GM23338 (cell line): ENCODE results near the gene AKAP4. TPM values are rescaled to one million over a fixed set of nuclear protein-coding genes. Genes with fewer than 3 reads are reported as not detected.

Source experiments
- ATAC-seq: fragments of 200-7000 bp; cut with Tn5 transposase; 3 replicates; pipeline ENCODE4 v1.9.1; 2020
- DNase-seq: peaks from one replicate; pipeline ENCODE4 v3.0.0-alpha.2; 2015; ENCODE audit warnings: low spot score
- H2AFZ ChIP-seq: fragments of 200-600 bp; sonication (generic); 2 replicates; pipeline ENCODE4 v1.8.0; 2016; ENCODE audit warnings: antibody characterized with exemption, mild to moderate bottlenecking, moderate library complexity
- H3F3A ChIP-seq: fragments of 200-600 bp; sonication (generic); replicated peaks from 2 replicates; pipeline ENCODE4 v1.8.0; 2017; ENCODE audit warnings: antibody characterized with exemption, mixed run types, low read depth
- H3K27ac ChIP-seq: fragments of 200-600 bp; sonication (generic); 2 replicates; pipeline ENCODE4 v1.6.1; 2016; ENCODE audit warnings: low read depth
- H3K27me3 ChIP-seq: fragments of 200-600 bp; sonication (generic); 2 replicates; pipeline ENCODE4 v1.8.0; 2016; ENCODE audit warnings: mild to moderate bottlenecking, mixed run types, moderate library complexity; ENCODE audit not compliant: insufficient read depth
- H3K36me3 ChIP-seq: fragments of 200-600 bp; sonication (generic); 2 replicates; pipeline ENCODE4 v1.8.0; 2016; ENCODE audit warnings: mild to moderate bottlenecking; ENCODE audit not compliant: insufficient read depth
- H3K4me1 ChIP-seq: fragments of 200-600 bp; sonication (generic); 2 replicates; pipeline ENCODE4 v1.8.0; 2016; ENCODE audit warnings: mild to moderate bottlenecking, moderate library complexity; ENCODE audit not compliant: insufficient read depth
- H3K4me2 ChIP-seq: fragments of 200-600 bp; sonication (generic); 2 replicates; pipeline ENCODE4 v1.7.1; 2017; ENCODE audit warnings: mixed run types
- H3K4me3 ChIP-seq: fragments of 200-600 bp; sonication (generic); 2 replicates; pipeline ENCODE4 v1.6.1; 2016; ENCODE audit warnings: mixed run types
- H3K79me2 ChIP-seq: fragments of 200-600 bp; sonication (generic); replicated peaks from 2 replicates; pipeline ENCODE4 v1.8.0; 2017; ENCODE audit warnings: mild to moderate bottlenecking; ENCODE audit not compliant: insufficient read depth
- H3K9me2 ChIP-seq: fragments of 200-600 bp; sonication (generic); 2 replicates; pipeline ENCODE4 v1.8.0; 2017; ENCODE audit not compliant: insufficient read depth
- H4K20me1 ChIP-seq: fragments of 200-600 bp; sonication (generic); replicated peaks from 2 replicates; pipeline ENCODE4 v1.8.0; 2017; ENCODE audit warnings: mild to moderate bottlenecking; ENCODE audit not compliant: insufficient read depth
- H3K27ac Mint-ChIP-seq: 2 replicates; pipeline ENCODE4 v1.8.0; 2020; ENCODE audit warnings: inconsistent platforms, mild to moderate bottlenecking, moderate library complexity, mixed read lengths
- H3K27me3 Mint-ChIP-seq: 3 replicates; pipeline ENCODE4 v1.8.0; 2022; ENCODE audit warnings: low read depth, mild to moderate bottlenecking, moderate library complexity, mixed read lengths, inconsistent platforms; ENCODE audit not compliant: insufficient read depth, poor library complexity
- H3K36me3 Mint-ChIP-seq: 3 replicates; pipeline ENCODE4 v1.8.0; 2021; ENCODE audit warnings: low read depth, mild to moderate bottlenecking, inconsistent platforms, moderate library complexity, mixed read lengths
- H3K4me1 Mint-ChIP-seq: 3 replicates; pipeline ENCODE4 v1.8.0; 2020; ENCODE audit warnings: mild to moderate bottlenecking, inconsistent platforms, mixed read lengths
- H3K4me3 Mint-ChIP-seq: 3 replicates; pipeline ENCODE4 v1.8.0; 2021; ENCODE audit warnings: moderate library complexity, mild to moderate bottlenecking, inconsistent platforms, mixed read lengths
- H3K9me3 Mint-ChIP-seq: 3 replicates; pipeline ENCODE4 v1.8.0; 2020; ENCODE audit warnings: moderate library complexity, mild to moderate bottlenecking, inconsistent platforms, mixed read lengths
- CREB1 ChIP-seq: fragments of 250-450 bp; sonication (Bioruptor Pico); IDR thresholded peaks from 2 replicates; pipeline ENCODE4 v1.5.0; 2020; ENCODE audit warnings: low read depth, mild to moderate bottlenecking, moderate library complexity
- EZH2 ChIP-seq: fragments of 200-600 bp; sonication (generic); IDR thresholded peaks from one replicate; pipeline ENCODE4 v1.8.0; 2017; ENCODE audit warnings: antibody characterized with exemption, mild to moderate bottlenecking, low read depth; ENCODE audit not compliant: unreplicated experiment
- JUNB ChIP-seq: IDR thresholded peaks from one replicate; pipeline ENCODE4 v1.6.1; 2016; ENCODE audit warnings: antibody characterized with exemption; ENCODE audit not compliant: unreplicated experiment
- NANOG ChIP-seq: IDR thresholded peaks from 2 replicates; pipeline ENCODE4 v1.6.1; 2016; ENCODE audit warnings: antibody characterized with exemption, borderline replicate concordance
- POLR2AphosphoS5 ChIP-seq: IDR thresholded peaks from 2 replicates; pipeline ENCODE4 v1.6.1; 2016; ENCODE audit warnings: antibody characterized with exemption, low read depth
- STAT1 ChIP-seq: IDR thresholded peaks from one replicate; pipeline ENCODE4 v1.6.1; 2016; ENCODE audit warnings: antibody characterized with exemption; ENCODE audit not compliant: unreplicated experiment
- polyA plus RNA-seq: library from polyadenylated mRNA; unstranded; fragments of >200 nt; fragmentation: Nextera tagmentation; extraction: Ambion mirVana; gene quantifications from 2 replicates; pipeline ENCODE4 v1.2.1, GENCODE V29; 2016
- total RNA-seq: library from RNA; depleted of rRNA; stranded (reverse); fragments of >200 nt; shearing (Covaris generic); gene quantifications from 2 replicates; pipeline ENCODE4 v1.2.3, GENCODE V29; 2014
- TF ChIP-seq, protein P1 (sequence below): fragments of 250-450 bp; sonication (Bioruptor Pico); IDR thresholded peaks from 2 replicates; pipeline ENCODE4 v1.5.0; 2020; ENCODE audit warnings: mild to moderate bottlenecking, moderate library complexity
- TF ChIP-seq, protein P2 (sequence below): IDR thresholded peaks from 2 replicates; pipeline ENCODE4 v1.6.1; 2016; ENCODE audit warnings: antibody characterized with exemption
- TF ChIP-seq, protein P3 (sequence below): IDR thresholded peaks from one replicate; pipeline ENCODE4 v1.6.1; 2018; ENCODE audit warnings: antibody characterized with exemption; ENCODE audit not compliant: unreplicated experiment

Gene AKAP4
- total and polyA plus RNA-seq, 2 experiments from 2014 or later = not detected

DNA sequence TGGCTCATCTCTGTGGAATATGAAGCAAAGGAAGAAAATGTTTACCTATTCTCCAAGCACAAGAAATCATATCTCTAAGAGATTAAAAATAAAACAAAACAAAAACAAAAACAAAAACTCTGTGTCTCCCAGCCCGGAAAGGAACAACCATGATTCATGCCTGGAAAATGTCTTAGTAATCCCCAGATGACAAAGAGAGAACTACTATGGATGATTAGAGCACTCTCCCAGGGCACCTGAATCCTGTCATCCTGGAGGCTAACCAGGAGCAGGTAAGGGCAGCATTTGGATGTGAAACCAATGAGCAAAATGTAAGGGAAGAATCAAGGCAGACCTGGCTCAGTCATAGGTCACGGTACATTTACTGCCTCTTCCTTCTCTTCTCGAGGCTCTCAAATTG, 1.7 kb upstream of the AKAP4 start (continued):
- TF ChIP-seq, protein P1, sequence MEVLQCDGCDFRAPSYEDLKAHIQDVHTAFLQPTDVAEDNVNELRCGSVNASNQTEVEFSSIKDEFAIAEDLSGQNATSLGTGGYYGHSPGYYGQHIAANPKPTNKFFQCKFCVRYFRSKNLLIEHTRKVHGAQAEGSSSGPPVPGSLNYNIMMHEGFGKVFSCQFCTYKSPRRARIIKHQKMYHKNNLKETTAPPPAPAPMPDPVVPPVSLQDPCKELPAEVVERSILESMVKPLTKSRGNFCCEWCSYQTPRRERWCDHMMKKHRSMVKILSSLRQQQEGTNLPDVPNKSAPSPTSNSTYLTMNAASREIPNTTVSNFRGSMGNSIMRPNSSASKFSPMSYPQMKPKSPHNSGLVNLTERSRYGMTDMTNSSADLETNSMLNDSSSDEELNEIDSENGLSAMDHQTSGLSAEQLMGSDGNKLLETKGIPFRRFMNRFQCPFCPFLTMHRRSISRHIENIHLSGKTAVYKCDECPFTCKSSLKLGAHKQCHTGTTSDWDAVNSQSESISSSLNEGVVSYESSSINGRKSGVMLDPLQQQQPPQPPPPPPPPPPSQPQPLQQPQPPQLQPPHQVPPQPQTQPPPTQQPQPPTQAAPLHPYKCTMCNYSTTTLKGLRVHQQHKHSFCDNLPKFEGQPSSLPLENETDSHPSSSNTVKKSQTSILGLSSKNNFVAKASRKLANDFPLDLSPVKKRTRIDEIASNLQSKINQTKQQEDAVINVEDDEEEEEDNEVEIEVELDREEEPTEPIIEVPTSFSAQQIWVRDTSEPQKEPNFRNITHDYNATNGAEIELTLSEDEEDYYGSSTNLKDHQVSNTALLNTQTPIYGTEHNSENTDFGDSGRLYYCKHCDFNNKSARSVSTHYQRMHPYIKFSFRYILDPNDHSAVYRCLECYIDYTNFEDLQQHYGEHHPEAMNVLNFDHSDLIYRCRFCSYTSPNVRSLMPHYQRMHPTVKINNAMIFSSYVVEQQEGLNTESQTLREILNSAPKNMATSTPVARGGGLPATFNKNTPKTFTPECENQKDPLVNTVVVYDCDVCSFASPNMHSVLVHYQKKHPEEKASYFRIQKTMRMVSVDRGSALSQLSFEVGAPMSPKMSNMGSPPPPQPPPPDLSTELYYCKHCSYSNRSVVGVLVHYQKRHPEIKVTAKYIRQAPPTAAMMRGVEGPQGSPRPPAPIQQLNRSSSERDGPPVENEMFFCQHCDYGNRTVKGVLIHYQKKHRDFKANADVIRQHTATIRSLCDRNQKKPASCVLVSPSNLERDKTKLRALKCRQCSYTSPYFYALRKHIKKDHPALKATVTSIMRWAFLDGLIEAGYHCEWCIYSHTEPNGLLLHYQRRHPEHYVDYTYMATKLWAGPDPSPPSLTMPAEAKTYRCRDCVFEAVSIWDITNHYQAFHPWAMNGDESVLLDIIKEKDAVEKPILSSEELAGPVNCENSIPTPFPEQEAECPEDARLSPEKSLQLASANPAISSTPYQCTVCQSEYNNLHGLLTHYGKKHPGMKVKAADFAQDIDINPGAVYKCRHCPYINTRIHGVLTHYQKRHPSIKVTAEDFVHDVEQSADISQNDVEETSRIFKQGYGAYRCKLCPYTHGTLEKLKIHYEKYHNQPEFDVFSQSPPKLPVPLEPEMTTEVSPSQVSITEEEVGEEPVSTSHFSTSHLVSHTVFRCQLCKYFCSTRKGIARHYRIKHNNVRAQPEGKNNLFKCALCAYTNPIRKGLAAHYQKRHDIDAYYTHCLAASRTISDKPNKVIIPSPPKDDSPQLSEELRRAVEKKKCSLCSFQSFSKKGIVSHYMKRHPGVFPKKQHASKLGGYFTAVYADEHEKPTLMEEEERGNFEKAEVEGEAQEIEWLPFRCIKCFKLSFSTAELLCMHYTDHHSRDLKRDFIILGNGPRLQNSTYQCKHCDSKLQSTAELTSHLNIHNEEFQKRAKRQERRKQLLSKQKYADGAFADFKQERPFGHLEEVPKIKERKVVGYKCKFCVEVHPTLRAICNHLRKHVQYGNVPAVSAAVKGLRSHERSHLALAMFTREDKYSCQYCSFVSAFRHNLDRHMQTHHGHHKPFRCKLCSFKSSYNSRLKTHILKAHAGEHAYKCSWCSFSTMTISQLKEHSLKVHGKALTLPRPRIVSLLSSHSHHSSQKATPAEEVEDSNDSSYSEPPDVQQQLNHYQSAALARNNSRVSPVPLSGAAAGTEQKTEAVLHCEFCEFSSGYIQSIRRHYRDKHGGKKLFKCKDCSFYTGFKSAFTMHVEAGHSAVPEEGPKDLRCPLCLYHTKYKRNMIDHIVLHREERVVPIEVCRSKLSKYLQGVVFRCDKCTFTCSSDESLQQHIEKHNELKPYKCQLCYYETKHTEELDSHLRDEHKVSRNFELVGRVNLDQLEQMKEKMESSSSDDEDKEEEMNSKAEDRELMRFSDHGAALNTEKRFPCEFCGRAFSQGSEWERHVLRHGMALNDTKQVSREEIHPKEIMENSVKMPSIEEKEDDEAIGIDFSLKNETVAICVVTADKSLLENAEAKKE (CRISPR knock-in tag) = no peak
- TF ChIP-seq STAT1 = no peak
- TF ChIP-seq, protein P2, sequence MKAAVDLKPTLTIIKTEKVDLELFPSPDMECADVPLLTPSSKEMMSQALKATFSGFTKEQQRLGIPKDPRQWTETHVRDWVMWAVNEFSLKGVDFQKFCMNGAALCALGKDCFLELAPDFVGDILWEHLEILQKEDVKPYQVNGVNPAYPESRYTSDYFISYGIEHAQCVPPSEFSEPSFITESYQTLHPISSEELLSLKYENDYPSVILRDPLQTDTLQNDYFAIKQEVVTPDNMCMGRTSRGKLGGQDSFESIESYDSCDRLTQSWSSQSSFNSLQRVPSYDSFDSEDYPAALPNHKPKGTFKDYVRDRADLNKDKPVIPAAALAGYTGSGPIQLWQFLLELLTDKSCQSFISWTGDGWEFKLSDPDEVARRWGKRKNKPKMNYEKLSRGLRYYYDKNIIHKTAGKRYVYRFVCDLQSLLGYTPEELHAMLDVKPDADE = no peak
- TF ChIP-seq EZH2 = no peak

DNA sequence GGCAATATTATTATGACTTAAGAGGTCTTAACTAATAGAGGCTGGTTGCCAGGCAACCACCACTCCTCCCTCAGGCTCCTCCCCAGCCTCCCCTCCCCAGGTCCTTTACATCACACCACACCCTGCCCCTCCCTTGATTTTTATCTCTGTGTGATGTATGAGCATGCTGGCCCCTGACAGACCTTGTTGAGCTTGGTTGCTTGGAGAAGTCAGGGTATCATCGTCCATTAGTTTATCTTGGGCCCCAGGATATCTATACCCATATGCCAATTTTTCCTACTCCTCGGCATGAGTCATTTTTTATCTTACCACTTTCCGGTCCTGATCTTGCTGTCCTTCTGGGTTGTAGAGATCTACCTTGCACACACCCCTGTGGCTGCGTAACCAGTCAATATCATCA, 2.5 kb downstream of the AKAP4 start:
- no peaks in the 10 kb centered on the region; the same call in 1 of the 2 replicates for H3K4me1 ChIP-seq
- H3F3A ChIP-seq = no peaks in the 10 kb centered on the region
- H3K4me3 Mint-ChIP-seq = no peak overlapping the region
- H3K36me3 ChIP-seq = no peaks in the 10 kb centered on the region
- peaks cover 3% of the 10 kb centered on the region; the same call in 2 of the 3 replicates for H3K4me1 Mint-ChIP-seq
- H2AFZ ChIP-seq = no peak overlapping the region
- no peak overlapping the region for H3K4me2 ChIP-seq
- H3K27me3 ChIP-seq = no peaks in the 10 kb centered on the region
- H4K20me1 ChIP-seq = no peaks in the 10 kb centered on the region
- H3K27ac ChIP-seq = no peak overlapping the region
- H3K4me3 ChIP-seq = no peak overlapping the region
- H3K79me2 ChIP-seq = no peaks in the 10 kb centered on the region
- no peaks in the 10 kb centered on the region for H3K36me3 Mint-ChIP-seq
- H3K9me2 ChIP-seq = no peaks in the 10 kb centered on the region
- no peak overlapping the region for H3K27ac Mint-ChIP-seq
- ATAC-seq (no peak), DNase-seq (no peak)
- no peaks in the 10 kb centered on the region for H3K27me3 Mint-ChIP-seq
- no peaks in the 10 kb centered on the region for H3K9me3 Mint-ChIP-seq
- TF ChIP-seq, protein P3, sequence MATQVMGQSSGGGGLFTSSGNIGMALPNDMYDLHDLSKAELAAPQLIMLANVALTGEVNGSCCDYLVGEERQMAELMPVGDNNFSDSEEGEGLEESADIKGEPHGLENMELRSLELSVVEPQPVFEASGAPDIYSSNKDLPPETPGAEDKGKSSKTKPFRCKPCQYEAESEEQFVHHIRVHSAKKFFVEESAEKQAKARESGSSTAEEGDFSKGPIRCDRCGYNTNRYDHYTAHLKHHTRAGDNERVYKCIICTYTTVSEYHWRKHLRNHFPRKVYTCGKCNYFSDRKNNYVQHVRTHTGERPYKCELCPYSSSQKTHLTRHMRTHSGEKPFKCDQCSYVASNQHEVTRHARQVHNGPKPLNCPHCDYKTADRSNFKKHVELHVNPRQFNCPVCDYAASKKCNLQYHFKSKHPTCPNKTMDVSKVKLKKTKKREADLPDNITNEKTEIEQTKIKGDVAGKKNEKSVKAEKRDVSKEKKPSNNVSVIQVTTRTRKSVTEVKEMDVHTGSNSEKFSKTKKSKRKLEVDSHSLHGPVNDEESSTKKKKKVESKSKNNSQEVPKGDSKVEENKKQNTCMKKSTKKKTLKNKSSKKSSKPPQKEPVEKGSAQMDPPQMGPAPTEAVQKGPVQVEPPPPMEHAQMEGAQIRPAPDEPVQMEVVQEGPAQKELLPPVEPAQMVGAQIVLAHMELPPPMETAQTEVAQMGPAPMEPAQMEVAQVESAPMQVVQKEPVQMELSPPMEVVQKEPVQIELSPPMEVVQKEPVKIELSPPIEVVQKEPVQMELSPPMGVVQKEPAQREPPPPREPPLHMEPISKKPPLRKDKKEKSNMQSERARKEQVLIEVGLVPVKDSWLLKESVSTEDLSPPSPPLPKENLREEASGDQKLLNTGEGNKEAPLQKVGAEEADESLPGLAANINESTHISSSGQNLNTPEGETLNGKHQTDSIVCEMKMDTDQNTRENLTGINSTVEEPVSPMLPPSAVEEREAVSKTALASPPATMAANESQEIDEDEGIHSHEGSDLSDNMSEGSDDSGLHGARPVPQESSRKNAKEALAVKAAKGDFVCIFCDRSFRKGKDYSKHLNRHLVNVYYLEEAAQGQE = no peak
- TF ChIP-seq, protein P2 = no peak
- TF ChIP-seq STAT1 = no peak
- TF ChIP-seq POLR2AphosphoS5 = no peak
- TF ChIP-seq CREB1 = no peak
- TF ChIP-seq EZH2 = no peak
- no peak for TF ChIP-seq NANOG
- TF ChIP-seq JUNB = no peak
